ENCODE data around the gene SHROOM3. TPM values are rescaled to one million over a fixed set of nuclear protein-coding genes. Genes with fewer than 3 reads are reported as not detected.

The SHROOM3 gene
- polyA plus RNA-seq, 3 donors, result 0.11 to 3.4 (median 2.1) TPM

DNA sequence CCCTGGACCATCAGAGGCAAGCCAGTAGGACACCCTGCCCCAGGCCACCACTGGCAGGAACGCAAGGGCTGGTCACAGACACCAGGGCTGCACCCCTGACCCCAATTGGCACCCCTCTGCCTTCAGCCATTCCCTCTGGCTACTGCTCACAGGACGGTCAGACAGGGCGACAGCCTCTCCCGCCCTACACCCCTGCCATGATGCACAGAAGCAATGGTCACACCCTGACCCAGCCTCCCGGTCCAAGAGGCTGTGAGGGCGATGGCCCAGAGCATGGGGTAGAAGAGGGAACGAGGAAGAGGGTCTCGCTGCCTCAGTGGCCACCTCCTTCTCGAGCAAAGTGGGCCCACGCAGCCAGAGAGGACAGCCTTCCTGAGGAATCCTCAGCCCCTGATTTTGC is 319.4 kb downstream of the SHROOM3 start:
- 88 to 96% (median 95%) methylated on average over 10 of the region's 10 CpGs for WGBS, 3 donors
- no peak overlapping the region for H3K27ac ChIP-seq (ENCODE audit: low read depth, low read length)

DNA sequence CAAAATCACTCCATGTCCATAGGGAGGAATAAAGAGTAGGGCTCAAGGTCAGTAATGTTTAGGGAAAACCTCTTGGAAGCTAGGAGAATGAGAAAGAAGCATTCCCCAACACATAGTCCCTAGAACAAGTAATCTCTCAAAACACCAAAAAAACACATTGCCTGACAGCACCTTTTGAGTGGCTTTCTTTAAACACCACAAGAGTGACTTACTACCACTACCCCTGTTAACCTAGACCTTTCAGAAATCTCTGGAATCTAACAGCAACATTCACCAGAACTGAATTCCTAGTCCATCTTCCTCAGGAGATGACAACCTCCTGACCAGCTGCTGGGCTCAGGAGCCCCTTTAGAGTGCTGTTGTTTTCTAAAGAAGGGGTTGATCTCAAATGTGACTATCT is 320.7 kb downstream of the SHROOM3 start:
- H3K27ac ChIP-seq (ENCODE audit: low read depth, low read length), result no peak overlapping the region

- no peak overlapping the region for H3K27ac ChIP-seq (ENCODE audit: low read depth, low read length)
- WGBS, 3 donors, result 96 to 98% (median 96%) methylated on average over 2 of the region's 2 CpGs
These were observed 321.4 kb downstream of the SHROOM3 start for GRCh38 chr4:76756416-76756815.

DNA sequence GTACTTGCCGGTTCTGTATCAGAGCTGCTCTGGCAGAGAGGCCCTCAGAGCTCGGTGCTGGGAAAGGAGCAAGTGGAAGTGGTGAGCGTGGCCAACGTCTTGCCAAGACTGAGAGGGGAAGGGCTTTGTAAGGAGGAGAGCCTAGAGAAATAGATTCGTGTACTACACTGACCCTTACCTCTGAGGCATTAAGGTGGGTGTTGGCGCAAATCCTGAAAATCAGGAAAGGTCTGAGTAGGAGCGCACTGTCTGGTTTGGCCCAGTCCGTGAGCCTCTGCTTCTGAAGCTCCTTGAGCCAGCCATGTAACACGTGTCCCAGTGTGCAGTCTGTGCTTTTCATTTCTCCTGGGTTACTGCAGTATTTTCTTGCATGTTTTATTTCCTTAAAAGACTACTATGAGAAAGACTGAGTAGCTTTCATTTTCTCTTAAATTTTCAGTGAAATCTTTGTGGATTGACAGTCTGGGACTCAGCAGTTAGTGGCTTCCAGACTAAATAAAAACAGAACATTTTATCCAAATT is 322.4 kb downstream of the SHROOM3 start:
- H3K27ac ChIP-seq (ENCODE audit: low read depth, low read length), result no peak overlapping the region
- WGBS, 3 donors, result 82 to 86% (median 84%) methylated on average over 9 of the region's 9 CpGs

GRCh38 chr4:76758290-76758882 is 323.4 kb downstream of the SHROOM3 start:
- H3K27ac ChIP-seq (ENCODE audit: low read depth, low read length), result no peak overlapping the region
- WGBS, 3 donors, result 23 to 40% (median 35%) methylated on average over 4 of the region's 4 CpGs

DNA sequence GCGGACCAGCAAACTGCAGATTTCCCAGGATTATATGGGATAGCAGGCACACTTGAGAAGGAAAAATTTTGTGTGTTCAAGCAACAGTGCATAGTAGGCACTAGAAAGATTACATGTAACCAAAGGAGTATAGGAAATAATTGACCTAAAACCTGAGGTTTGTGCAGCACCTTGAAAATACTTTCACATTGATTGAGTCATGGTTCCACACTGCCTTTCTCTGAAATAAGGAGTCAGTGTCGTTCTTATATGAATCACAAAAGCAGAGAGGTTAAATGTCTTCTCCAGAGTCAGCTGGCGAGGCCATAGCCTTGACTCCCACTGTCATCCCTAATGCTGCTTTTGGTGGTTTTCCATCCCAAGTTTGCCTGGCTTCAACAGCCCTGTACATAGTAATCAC is 324.0 kb downstream of the SHROOM3 start:
- no peak overlapping the region for H3K27ac ChIP-seq (ENCODE audit: low read depth, low read length)

GRCh38 chr4:76760193-76760592 is 325.2 kb downstream of the SHROOM3 start:
- no peak overlapping the region for H3K27ac ChIP-seq (ENCODE audit: low read depth, low read length)
- 89 to 92% (median 90%) methylated on average over 3 of the region's 3 CpGs for WGBS, 3 donors

More for the DNA sequence above, 324.0 kb downstream of the SHROOM3 start:
- 83 to 91% (median 90%) methylated on average over 3 of the region's 3 CpGs for WGBS, 3 donors

- 92 to 99% (median 95%) methylated on average over 4 of the region's 4 CpGs for WGBS, 3 donors
- H3K27ac ChIP-seq (ENCODE audit: low read depth, low read length), result no peak overlapping the region
These were observed 327.4 kb downstream of the SHROOM3 start for GRCh38 chr4:76762137-76763130.

DNA sequence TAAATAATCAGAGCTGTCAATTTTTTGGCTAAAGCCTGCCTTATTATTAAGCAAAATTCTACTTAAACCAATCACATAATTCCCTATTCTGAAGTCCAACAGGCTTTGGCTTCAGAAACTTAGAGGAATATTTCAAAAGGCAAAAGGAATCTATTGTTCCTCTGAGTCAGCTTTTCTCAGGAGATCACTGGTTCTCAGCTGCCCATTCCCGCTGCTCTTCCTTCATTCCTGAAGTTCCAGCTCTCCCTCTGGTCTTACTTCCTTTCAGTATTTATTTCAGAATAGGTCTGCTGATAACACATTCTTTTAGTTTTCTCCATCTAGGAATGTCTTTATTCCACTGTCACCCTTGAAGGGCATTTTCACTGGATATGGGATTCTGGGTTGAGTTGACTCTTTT is 329.2 kb downstream of the SHROOM3 start:
- no peak overlapping the region for H3K27ac ChIP-seq (ENCODE audit: low read depth, low read length)
- 56 to 93% (median 68%) methylated on average over 1 of the region's 1 CpG for WGBS, 3 donors

- WGBS, 3 donors, result 89 to 92% (median 92%) methylated on average over 14 of the region's 14 CpGs
- H3K27ac ChIP-seq (ENCODE audit: low read depth, low read length), result no peak overlapping the region
These were observed 330.6 kb downstream of the SHROOM3 start for GRCh38 chr4:76765473-76766183.

GRCh38 chr4:76767983-76768382 is 333.0 kb downstream of the SHROOM3 start:
- no peak overlapping the region for H3K27ac ChIP-seq (ENCODE audit: low read depth, low read length)
- WGBS, 3 donors, result 45 to 75% (median 70%) methylated on average over 2 of the region's 2 CpGs

DNA sequence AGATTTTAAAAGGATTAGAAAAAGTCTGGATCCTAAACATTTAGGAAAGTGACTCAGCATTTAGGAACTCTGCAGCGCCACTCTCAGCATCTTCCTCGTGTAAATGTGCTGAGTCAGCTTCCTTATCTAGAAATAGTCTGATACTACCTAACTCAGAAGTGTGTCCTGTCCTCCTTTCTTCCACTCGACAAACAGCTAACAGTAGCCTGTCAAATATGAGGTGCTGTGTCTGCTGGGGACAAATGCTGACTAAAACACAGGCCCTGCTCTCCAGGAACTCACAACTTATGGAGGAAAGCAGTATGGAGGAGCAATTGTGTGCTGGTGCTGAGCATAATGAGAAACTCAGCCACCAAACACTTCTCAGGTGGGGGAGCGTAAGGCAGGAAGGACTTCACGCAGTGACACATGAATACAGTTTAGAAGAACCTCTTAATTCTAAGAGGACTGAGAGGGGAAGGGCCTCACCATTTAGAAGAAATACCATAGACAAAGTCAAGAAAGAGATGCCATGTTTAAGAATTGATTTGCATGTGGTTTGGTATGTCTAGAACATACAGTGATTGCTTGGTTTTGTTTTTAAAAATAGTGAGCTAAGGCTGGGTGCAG is 337.6 kb downstream of the SHROOM3 start:
- no peak overlapping the region for H3K27ac ChIP-seq (ENCODE audit: low read depth, low read length)
- WGBS, 3 donors, result 50 to 61% (median 57%) methylated on average over 5 of the region's 5 CpGs

DNA sequence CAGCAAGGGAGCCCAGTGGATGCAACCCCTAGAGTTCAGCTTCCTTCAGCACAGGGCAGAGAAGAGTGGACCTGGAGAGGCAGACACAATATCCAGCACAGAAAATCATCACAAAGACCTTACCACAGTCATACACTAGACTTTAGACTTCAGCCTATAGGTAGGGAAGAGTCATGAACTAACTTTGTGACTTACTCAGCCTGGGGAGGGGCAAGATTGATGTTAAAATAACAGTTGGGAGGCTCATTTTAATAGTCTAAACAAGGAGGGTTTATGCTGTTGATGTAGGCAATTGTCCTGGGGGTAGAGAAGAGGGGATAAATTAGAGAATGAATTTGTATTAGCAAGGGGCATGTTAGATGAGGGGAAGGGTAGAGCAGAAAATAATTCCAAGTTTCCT is 338.7 kb downstream of the SHROOM3 start:
- H3K27ac ChIP-seq (ENCODE audit: low read depth, low read length), result no peak overlapping the region

DNA sequence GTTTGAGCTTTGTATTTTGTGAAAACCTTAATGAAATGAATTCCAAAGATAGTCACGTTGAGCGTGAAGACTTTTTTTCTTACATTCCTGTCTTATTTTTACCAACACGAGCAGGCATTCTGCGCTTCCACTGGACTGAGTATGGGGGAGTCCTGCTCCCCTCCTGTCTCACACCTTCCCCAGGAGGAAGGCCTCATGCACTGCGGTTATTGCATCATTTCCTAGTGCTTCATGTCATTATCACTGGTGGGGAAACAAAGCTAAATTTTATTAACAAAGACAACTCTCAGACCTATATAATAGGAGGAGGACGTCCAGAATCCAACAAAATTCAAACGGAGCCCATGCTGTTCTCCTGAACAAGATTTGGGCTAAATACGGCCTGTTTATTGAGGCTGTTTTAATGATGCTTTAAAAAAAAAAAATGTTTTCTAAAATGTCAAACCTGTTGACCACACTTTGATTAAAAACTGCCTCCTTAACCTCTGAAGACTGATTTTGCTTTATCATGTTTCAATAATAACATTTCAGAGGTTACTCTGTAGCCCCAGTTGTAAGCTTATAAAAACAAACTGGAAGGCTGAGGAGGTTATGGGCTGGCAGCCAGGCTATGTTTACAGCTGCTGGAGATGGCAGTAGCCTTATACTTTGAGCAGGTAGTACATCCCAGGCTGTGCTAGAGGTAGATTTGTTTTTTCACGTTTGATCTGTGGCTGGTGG is 344.9 kb downstream of the SHROOM3 start:
- 85 to 90% (median 85%) methylated on average over 9 of the region's 9 CpGs for WGBS, 3 donors
- no peak overlapping the region for H3K27ac ChIP-seq (ENCODE audit: low read depth, low read length)

- WGBS, 3 donors, result 93 to 94% (median 93%) methylated on average over 7 of the region's 7 CpGs
- no peak overlapping the region for H3K27ac ChIP-seq (ENCODE audit: low read depth, low read length)
These were observed 346.0 kb downstream of the SHROOM3 start for GRCh38 chr4:76780781-76781697.

- 88 to 92% (median 90%) methylated on average over 7 of the region's 7 CpGs for WGBS, 3 donors
- H3K27ac ChIP-seq (ENCODE audit: low read depth, low read length), result no peak overlapping the region
These were observed 346.9 kb downstream of the SHROOM3 start for GRCh38 chr4:76781698-76782595.

Measured in adipose tissue (tissue), 3 donors.